Thyroid gland (tissue), 4 donors: ENCODE results near the gene WWC2. TPM values are rescaled to one million over a fixed set of nuclear protein-coding genes. Genes with fewer than 3 reads are reported as not detected.

Source experiments
- DNase-seq, 2 donors: peaks; one replicate each; pipeline ENCODE4 v3.0.0-alpha.2; 2019
- H3K27ac ChIP-seq, 3 donors: fragments of 200-600 bp; sonication (generic); 1 replicate in 2 of 3; 2 replicates in 1 of 3; pipeline ENCODE4 v1.5.1; 2016 to 2019; ENCODE audit warnings: mild to moderate bottlenecking in 1 of 3, moderate library complexity in 1 of 3
- H3K27me3 ChIP-seq: fragments of 200-600 bp; sonication (generic); one replicate; pipeline ENCODE4 v1.5.1; 2019
- H3K36me3 ChIP-seq, 2 donors: fragments of 200-600 bp; sonication (generic); one replicate each; pipeline ENCODE4 v1.5.1; 2016 to 2019
- H3K4me1 ChIP-seq, 2 donors: fragments of 200-600 bp; sonication (generic); one replicate each; pipeline ENCODE4 v1.5.1; 2017 to 2019
- H3K4me3 ChIP-seq, 3 donors: fragments of 200-600 bp; sonication (generic); replicated peaks in 1 of 3; 1 replicate in 2 of 3; 2 replicates in 1 of 3; pipeline ENCODE4 v1.5.1; 2016; ENCODE audit warnings: mild to moderate bottlenecking in 1 of 3
- H3K9me3 ChIP-seq: fragments of 200-600 bp; sonication (generic); one replicate; pipeline ENCODE4 v1.5.1; 2017
- POLR2A ChIP-seq, 2 donors: fragments of 450-650 bp; IDR thresholded peaks; one replicate each; pipeline ENCODE4 v1.6.1; 2017; ENCODE audit warnings: antibody characterized with exemption in 2 of 2, mild to moderate bottlenecking in 2 of 2, moderate library complexity in 1 of 2
- WGBS, 2 donors: methylation state at CpG; one replicate each; pipeline ENCODE4 v1.1.5; 2017; 5-methylcytosine and 5-hydroxymethylcytosine counted together
- intact Hi-C: fragments of 100-400 bp; cut with DNase I; formaldehyde crosslinking; loops from one replicate; pipeline ENCODE4 v1.15.1; 2023
- total RNA-seq, 4 donors: library from RNA; depleted of rRNA; stranded (reverse); fragments of >200 nt; gene quantifications; one replicate each; pipeline ENCODE4 v1.2.3, GENCODE V29; 2016
- TF ChIP-seq, protein P1 (sequence below), 6 experiments: fragments of 200-600 bp in 3 of 6; fragments of 450-650 bp in 3 of 6; sonication (generic) in 3 of 6; IDR thresholded peaks; one replicate each; pipeline ENCODE4 v1.5.1; 2016 to 2019; ENCODE audit warnings: antibody characterized with exemption in 6 of 6, mild to moderate bottlenecking in 2 of 6, inconsistent platforms in 1 of 6, moderate library complexity in 1 of 6

WWC2 gene
- total RNA-seq, 4 donors from 2014 or later: 44.6 to 87.4 (median 53.5) TPM

DNA sequence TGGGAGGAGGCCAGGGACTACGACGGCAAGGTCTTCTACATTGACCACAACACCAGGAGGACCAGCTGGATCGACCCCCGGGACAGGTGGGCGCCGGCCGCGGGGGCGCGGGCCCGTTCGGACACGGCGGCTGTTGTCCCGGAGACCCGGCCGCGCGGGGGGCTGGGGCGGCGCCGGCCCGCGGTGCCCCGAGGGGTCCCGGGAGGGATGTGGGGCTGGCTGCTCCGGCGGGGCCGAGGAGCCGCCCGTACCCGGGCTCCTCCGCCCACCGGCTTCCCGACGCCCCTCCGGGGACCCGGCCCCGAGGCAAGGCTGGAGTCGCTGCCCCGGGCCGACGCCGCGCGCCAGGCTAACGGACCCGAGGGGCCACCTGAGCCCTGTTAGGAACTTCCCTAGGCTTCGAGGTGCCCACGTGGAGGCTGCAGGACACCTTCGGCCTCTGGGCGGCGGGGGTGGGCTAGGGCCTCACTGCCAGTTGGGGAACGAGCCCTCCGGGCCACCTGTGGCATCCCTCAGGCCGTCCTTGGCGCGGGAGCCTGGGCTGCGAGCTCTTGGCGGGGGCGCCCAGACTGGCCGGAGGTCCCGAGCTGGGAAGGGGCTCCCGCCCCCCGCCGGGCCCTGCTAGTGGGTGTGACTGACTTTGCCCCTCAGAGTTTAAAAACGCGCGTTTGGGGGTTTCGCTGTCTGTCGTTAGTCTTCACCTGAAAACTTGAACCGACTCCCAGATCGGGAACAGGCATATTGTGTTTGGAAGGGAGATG, 660 bp downstream of the WWC2 start:
- intact Hi-C loops: no loop called here
- TF ChIP-seq, protein P1, sequence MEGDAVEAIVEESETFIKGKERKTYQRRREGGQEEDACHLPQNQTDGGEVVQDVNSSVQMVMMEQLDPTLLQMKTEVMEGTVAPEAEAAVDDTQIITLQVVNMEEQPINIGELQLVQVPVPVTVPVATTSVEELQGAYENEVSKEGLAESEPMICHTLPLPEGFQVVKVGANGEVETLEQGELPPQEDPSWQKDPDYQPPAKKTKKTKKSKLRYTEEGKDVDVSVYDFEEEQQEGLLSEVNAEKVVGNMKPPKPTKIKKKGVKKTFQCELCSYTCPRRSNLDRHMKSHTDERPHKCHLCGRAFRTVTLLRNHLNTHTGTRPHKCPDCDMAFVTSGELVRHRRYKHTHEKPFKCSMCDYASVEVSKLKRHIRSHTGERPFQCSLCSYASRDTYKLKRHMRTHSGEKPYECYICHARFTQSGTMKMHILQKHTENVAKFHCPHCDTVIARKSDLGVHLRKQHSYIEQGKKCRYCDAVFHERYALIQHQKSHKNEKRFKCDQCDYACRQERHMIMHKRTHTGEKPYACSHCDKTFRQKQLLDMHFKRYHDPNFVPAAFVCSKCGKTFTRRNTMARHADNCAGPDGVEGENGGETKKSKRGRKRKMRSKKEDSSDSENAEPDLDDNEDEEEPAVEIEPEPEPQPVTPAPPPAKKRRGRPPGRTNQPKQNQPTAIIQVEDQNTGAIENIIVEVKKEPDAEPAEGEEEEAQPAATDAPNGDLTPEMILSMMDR (IDR thresholded peaks at IDR 0.05): peak in 2 of 6 experiments; percentile 13 to 15
- TF ChIP-seq POLR2A (IDR thresholded peaks at IDR 0.05): no peak
- peak; percentile 57 for DNase-seq
- Histone ChIP-seq H3K4me1 (peaks cover 20 to 38% of the 10 kb centered on the region in 2 donors), H3K27ac (peak overlapping the region; percentile 97 to 99 (median 98)), H3K27me3 (no peaks in the 10 kb centered on the region), H3K4me3 (peak overlapping the region; percentile 55 to 100 (median 85)), H3K9me3 (no peaks in the 10 kb centered on the region), H3K36me3 (no peaks in the 10 kb centered on the region)
- WGBS, 2 donors: 0 to 2% methylated on average over 11 to 18 of the region's 73 CpGs

DNA sequence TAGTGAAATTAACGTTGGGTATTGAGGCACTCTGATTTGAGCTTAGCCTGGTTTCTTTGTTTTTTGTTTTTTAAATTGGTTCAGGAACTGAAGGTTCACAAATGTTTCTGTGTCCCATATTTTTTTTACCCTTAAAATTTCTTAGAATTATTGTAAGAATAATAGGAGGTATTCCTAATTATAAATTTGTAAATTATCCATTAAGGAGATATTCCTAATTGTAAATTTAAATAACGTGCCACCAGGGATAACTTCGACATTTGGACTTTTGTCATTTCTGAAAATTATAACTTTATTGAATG, 1.2 kb downstream of the WWC2 start:
- WGBS, 2 donors: 33 to 34% methylated on average over 3 of the region's 3 CpGs
- peaks cover 18 to 38% of the 10 kb centered on the region in 2 donors for H3K4me1 ChIP-seq
- no peaks in the 10 kb centered on the region for H3K27me3 ChIP-seq
- H3K27ac ChIP-seq: peak overlapping the region in 1 of 3 donors; percentile 98
- H3K4me3 ChIP-seq: peak overlapping the region in 2 of 3 donors; percentile 55 to 85
- intact Hi-C loops: no loop called here
- no peak for DNase-seq
- no peaks in the 10 kb centered on the region for H3K36me3 ChIP-seq
- TF ChIP-seq, protein P1 (IDR thresholded peaks at IDR 0.05): no peak
- no peak for TF ChIP-seq POLR2A (IDR thresholded peaks at IDR 0.05)
- H3K9me3 ChIP-seq: no peaks in the 10 kb centered on the region

DNA sequence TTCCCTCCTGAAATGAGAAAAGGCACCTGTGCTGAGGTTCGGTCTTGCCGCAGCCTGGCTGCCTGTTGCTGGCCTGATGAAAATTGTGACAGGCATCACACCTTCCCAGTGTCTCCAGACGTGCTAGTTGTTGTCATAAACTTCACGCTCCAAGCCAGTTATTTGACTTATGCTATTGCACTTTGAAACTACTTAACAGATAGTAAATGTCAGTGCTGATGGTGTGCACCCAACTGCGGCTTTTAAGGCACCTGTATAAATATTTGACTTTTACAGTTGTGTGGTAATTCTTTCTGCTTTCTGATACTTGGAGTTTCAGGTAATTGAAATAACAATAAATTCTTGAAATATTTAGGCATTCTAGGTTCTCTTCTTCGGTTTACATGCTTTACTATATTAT, 1.8 kb downstream of the WWC2 start:
- Histone ChIP-seq H3K27ac (peak overlapping the region in 1 of 3 donors; percentile 2), H3K27me3 (no peaks in the 10 kb centered on the region), H3K36me3 (no peaks in the 10 kb centered on the region), H3K9me3 (no peaks in the 10 kb centered on the region), H3K4me1 (peaks cover 18 to 38% of the 10 kb centered on the region in 2 donors), H3K4me3 (peak overlapping the region in 1 of 3 donors; percentile 85)
- DNase-seq: no peak
- intact Hi-C loops: no loop called here
- TF ChIP-seq, protein P1 (IDR thresholded peaks at IDR 0.05): no peak
- TF ChIP-seq POLR2A (IDR thresholded peaks at IDR 0.05): no peak
- WGBS, 2 donors: 42 to 49% methylated on average over 6 of the region's 6 CpGs

DNA sequence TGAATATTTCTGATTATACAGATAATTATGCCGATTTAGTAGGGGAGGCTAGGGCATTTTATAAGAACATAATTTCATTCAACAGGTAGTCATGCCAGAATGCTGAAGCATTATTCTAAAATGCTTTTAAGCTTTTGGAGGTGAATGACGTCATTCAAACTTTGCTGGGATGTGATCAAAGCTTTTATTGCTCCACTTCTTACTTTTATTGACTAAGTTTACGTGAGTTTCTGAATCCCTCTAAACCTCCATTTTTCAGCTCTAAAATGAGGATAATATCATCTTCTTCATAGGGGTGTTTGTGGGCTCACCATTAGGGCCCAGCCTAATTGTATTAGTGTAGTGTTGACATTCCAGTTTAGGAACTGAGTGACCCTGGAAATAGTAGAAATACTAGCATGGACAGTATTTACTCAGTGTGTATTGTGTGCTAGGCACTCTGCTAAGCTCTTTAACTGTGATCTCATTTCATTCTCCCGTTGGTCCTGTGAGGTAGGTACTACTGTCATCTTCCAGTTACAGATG, 3.0 kb downstream of the WWC2 start:
- intact Hi-C loops: no loop called here
- no peak overlapping the region for H3K4me3 ChIP-seq

More for the DNA sequence above, 3.0 kb downstream of the WWC2 start:
- Histone ChIP-seq H3K36me3 (no peaks in the 10 kb centered on the region), H3K9me3 (no peaks in the 10 kb centered on the region), H3K27ac (no peak overlapping the region), H3K27me3 (no peaks in the 10 kb centered on the region), H3K4me1 (peaks cover 18 to 38% of the 10 kb centered on the region in 2 donors)
- no peak for TF ChIP-seq POLR2A (IDR thresholded peaks at IDR 0.05)
- TF ChIP-seq, protein P1 (IDR thresholded peaks at IDR 0.05): no peak
- DNase-seq: no peak
- WGBS, 2 donors: 77 to 81% methylated on average over 4 of the region's 4 CpGs
